HG03342 (cell line): ENCODE data around the gene TMPRSS13.

Source experiments
- ATAC-seq: cut with Tn5 transposase; IDR thresholded peaks from one replicate; pipeline ENCODE4 v1.9.1; 2021; ENCODE audit warnings: mild to moderate bottlenecking, moderate library complexity; ENCODE audit not compliant: unreplicated experiment

TMPRSS13 gene

DNA sequence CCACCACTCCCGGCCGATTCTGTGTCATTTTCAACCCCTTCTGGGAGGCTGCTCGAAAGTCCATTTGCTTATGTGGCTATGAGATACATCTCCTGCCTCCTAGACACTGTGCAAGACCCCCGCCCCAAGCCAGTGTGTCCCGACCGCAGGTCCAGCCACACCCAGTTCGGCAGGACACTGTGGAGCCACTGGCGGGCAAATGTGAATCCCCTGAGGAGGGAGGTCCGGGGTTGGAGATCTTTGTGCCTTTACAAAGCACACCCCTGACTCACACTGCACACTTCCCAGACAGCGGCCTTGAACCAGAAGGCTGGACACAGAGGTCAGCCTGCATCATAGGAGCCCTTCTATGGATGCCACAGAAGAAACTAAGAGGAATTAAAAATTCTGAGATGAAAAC lies 70.1 kb downstream of the TMPRSS13 start:
- no peak for ATAC-seq

DNA sequence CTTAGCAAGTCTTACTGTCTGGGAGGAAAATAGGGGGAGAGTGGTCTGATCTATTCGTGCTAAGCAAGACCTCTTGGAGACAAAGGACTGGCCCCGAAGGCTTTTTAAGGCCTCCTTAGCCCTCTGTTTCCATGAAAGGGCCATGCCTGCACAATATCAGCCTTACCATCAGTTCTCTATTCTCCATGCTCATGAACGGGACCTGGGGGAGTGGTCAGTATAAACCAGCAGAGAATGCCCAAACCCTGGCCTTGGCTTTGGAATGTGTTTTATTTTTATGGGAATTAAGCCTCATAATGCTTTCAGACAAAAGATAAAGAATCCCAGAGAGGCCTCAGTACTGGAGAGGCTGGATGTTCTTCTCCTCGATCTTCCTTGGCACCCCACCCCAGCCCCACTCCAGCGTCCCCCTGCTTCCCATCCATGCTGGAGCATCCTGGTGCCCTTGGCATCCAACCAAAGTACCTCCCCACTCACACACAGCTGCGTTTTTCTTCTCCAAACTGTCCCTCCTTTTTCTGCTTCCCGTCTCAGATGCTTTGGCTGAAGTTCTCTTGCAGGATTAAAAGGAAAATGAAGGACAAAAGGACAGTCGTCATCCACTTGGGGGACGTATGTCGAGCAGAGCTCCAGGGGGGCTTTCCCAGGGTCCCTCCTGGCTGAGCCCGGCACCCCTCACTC lies 71.3 kb downstream of the TMPRSS13 start:
- no peak for ATAC-seq

DNA sequence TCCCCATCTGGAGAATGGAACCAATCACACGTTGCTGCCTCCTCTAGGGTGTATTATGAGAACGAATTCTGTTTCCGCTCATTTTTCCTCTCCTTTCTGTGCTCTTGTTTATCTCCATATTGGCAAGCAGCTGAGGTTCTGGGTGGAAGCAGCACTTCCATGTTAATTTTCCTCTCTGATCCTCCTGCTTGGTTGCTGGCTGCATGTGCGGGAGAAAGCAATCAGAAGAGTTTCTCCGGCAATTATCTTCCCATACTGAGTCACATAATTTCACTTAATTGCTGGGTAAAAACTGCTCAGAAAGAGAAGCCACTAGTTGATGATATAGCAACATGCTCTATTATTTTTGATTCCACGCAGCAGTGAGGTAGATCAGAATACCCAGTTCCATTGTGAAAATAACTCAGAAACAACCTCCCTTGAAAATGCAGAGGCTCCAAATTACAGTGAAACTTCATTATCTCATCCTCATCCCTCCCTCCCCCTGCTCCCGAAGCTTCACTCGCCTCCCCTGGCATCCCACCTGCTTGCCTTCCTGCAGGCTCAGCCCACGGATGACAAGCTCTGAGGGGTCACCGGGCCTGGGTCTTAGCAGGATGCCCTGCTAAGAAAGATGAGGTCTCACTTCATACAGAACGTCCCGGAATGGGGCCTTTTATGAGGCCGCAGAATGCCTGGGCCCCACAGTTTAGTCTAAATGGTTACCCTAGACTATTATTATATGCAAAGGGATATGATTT lies 73.1 kb downstream of the TMPRSS13 start:
- ATAC-seq: no peak

DNA sequence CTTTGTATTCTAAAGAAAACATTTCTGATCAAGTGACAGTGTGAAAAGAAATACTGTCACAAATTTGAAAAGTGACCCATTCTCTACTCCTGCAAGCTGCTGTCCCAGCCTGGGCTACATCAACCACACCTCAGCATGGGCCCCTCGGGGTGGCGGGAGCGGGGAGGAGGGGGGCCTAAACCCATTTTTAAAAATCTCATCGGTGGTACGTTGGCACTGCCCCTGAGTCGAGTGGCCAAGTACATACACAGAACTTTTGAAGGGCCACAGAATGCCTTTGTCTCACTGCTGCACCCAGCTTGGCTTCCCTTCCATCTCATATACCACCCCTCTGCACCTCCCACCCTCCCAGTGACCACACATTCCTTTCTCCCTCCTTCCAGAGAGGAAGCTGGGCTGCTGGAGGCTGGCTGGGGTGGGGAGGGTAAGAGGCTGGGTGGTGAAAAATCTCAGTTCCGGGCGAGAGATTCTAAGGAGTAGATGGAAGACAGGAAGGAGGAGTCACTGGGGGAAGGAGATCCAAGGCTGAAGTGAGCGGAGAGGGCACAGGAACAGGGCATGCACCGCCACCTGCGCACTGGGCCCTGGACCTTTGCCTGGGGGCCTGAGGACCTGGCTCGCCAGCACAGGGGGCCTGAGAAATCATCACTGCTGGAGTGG lies 73.9 kb downstream of the TMPRSS13 start:
- ATAC-seq: no peak

DNA sequence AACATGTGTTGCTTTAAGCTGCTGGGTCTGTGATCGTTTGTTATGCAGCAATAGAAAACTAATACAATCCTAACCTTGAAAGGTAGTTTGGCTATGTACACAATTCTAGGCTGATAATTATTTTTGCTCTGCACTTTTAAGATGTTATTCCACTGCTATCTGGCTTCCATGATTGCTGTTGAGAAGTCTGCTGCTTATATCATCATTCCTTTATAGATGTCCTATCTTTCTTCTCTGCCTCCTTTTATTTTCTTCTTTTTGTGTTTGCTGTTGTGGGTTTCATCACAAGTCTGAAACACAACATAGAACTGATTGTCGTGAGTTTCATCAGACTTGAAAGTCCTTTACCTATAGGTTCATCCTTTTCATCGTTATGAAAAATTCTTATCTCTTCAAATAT lies 76.9 kb downstream of the TMPRSS13 start:
- no peak for ATAC-seq

DNA sequence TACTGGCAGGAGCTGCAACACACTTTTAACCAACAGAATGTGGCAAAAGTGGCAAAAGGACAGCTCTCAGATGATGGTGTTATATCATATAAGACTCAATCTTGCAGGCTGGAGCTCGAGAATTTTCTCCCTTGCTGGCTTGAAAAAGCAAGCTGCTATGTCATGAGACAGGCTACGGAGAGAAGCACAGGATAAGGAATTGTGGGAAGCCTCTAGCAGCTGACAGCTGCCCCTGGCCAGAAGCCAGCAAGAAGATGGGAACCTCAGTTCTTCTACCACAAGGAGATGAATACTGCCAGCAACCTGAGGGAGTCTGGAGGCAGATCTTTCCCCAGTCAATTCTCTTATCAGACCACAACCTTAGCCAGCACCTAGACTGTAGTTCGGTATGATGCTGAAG lies 77.3 kb downstream of the TMPRSS13 start:
- no peak for ATAC-seq

DNA sequence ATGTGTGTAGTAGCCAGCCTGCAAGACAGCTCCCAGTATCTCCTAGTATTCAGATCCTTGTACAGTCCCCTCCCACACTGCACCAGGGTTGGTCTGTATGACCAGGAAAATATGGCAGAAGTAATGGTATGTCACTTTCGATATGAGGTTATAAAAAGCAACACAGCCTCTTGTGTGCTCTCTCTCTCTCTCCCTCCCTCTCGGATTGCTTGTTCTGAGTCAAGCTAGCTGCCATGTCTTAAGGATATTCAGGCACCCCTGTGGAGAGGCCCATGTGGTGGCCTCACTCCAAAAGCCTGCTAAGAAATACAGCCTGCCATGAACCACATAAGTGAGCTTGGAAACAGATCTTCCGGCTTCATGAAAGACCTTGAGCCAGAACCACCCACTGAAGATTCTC lies 78.1 kb downstream of the TMPRSS13 start:
- no peak for ATAC-seq
